HG03378 (cell line): ENCODE data around the gene RELN.
"Not testable (repeated sequence)": the region's sequence is repeated elsewhere in the genome, so short reads cannot be mapped to it uniquely, and the experiment has no call there.

Experiments used
- ATAC-seq: cut with Tn5 transposase; IDR thresholded peaks from one replicate; pipeline ENCODE4 v1.9.1; 2021; ENCODE audit warnings: mild to moderate bottlenecking, moderate library complexity; ENCODE audit not compliant: unreplicated experiment

Gene RELN

GRCh38 chr7:103989200-103989784, at the start of gene RELN:
TSS of gene RELN (minus strand) at chr7:103989658. CDS start at chr7:103989356, 302 bp downstream.
- ATAC-seq = no peak

DNA sequence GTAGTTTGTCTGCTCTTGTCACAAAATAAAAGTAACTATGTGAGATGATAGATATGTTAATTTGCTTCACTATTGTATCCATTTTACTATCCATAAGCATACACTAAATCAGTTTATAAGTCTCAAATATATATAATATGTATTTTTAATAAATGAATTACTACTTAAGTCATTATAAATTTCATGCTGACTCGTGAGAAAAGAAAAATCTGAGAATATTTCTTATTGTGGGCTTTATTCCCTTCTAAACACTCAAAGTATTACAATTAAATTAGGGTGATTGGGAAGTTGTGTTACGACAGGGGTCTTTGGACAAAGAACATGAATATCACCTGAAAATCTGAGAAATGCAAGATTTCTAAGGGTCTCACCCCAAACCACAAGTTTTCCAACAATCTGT, 48.7 kb upstream of the RELN start:
- no peak for ATAC-seq

- ATAC-seq = not testable (repeated sequence)
Observed at GRCh38 chr7:104036889-104037288, 47.4 kb upstream of the RELN start.

- no peak for ATAC-seq
Observed at GRCh38 chr7:104035351-104035750, 45.9 kb upstream of the RELN start.

DNA sequence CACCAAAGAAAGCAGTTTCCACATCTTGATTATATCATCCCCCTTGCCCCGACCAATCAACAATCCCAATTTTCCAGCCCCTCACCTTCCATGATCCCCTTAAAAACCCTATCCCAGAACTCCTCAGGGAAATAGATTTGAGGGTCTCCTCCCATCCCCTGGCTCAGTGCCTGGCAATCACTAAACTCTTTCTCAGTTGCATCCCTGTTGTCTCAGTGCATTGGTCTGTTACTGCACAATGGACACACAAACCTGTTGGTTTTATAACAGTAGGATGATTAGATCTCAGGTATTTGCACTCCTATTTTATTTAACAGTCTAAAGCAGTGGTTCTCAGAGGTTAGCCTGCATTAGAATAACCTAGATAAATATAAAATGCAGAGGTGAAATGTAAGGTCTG, 45.2 kb upstream of the RELN start:
- ATAC-seq = no peak

GRCh38 chr7:104033837-104034236, 44.4 kb upstream of the RELN start:
- ATAC-seq = no peak

GRCh38 chr7:104032486-104032885, 43.0 kb upstream of the RELN start:
- no peak for ATAC-seq

DNA sequence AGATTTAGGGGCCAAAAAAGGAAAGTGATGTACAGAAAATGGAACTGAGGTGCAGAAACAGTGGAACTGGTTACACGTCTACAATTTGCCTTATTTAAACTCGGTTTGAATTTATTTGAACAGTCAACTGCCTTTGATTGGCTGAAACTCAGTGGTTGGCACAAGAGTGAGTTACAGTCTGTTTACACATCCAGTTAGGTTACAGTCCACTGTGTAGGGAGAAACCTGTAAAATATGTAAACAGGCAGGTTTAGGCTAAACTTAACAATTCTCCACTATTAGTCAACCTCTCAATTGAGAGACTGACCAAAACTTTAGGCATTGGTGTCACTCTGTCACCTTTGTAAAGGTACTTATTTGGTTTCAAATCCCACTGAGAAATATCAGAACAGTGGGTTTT, 40.3 kb upstream of the RELN start:
- no peak for ATAC-seq

GRCh38 chr7:104024632-104025031, 35.2 kb upstream of the RELN start:
- ATAC-seq = no peak

GRCh38 chr7:104023100-104023499, 33.6 kb upstream of the RELN start:
- ATAC-seq = no peak

DNA sequence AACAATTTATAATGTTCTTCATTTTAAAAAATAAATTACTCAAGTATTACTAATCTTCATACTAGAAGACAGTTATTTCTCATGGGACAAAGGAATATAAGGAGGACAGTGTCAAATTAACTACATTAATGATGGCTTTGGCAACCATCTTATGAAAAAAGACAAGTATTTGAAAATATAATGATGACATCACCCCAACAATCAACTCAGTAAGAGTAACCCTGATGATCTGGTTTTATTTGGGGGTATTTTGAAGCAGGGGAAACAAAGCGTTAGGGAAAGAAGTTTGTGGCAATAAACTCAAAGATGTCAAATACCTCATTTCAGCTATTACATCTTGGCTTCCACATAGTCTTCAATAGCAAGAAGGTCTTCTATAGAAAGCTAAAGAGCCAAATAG, 29.0 kb upstream of the RELN start:
- ATAC-seq = no peak

DNA sequence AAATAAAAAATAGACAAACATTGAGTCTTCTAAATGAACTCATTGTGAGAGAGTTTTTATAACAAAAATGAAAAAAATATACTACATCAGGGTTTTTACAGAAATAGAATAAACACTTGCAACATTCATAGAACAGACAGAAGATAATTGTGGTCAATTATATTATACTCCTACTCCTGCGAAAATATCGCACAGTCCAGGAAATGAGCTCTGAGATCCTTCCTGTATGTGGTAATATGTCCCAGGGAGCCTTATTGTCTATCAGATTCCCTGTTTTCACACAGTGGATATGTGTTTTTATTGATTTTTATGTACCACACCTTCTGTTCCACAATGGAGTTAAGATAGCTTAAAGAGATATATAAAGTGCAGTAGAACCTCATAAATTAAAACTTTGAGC, 27.5 kb upstream of the RELN start:
- no peak for ATAC-seq

DNA sequence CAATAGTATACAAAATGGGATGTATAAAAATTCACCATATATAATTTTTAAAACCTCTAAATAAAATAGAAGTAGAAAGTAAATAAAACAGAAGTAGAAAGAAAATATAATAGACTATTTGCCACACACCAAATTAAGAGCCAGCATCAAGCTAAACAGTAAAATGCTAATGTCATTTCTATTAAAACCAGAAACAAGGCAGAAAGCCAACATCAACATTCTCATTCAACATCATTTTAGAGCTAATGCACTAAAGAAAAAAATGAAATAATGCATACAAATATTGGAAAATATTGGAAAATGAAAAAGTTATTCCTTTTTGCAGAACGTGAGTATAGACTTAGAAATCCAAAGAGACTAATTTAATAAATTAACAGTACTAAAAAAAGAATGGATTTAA, 23.4 kb upstream of the RELN start:
- no peak for ATAC-seq

GRCh38 chr7:104011829-104012228, 22.4 kb upstream of the RELN start:
- no peak for ATAC-seq

GRCh38 chr7:104010052-104010909, 20.8 kb upstream of the RELN start:
- ATAC-seq = no peak

DNA sequence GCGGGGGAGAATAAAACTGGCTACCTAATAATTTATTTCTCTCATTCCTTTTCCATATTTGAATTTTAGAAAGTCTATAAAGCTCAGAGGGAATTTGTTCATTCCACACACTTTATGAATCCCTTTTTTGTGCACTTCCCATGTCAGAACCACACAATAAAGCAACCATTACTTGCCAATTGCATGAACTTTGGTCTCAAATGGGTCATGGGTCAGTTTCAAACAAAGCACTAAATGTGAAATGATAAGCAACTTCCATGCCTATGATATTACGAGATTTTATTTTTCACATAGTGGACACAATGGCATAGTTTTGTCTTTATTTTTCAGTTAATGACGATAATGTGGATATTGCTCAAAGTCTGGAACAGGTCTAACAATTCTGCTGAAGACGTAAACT, 18.6 kb upstream of the RELN start:
- ATAC-seq = no peak

DNA sequence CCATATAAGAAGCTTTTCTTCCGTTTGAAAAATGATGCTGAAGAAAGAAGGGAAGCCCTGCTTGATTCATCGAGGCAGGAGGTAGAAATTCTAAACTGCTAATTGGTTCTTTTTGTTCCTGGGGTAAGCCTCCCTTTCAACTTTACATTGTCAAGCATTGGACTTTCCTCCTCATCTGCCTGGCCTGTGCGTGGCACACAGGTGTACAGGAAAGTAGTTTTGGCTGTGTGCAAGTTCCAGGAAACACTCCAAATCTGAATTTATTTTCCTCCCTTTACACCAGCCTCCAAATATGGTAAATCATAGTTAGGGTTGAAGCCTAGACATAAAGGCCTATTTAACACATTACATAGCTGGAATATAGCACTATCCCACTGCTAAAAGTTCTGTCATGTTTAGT, 18.2 kb upstream of the RELN start:
- no peak for ATAC-seq

DNA sequence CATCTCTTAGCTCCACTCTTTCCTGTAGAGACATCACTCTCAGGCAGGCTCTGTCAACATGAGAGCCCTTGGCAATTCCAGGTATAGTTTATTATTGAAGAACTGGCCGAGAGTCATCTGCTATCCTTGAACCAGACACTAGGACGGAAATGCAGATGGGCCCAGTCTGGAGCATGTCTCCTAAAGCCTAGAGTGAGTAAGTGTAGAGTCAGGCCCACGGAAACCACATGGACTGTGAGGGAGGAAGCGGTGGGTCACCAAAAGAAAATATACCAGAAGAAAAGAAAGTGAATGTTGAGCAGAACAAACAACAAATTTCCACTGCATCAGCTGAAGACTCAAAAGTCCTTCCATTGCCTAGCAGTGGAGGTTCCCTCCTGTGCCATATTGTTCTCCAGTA, 15.7 kb upstream of the RELN start:
- no peak for ATAC-seq

GRCh38 chr7:103996639-103997038, 7.2 kb upstream of the RELN start:
- no peak for ATAC-seq

DNA sequence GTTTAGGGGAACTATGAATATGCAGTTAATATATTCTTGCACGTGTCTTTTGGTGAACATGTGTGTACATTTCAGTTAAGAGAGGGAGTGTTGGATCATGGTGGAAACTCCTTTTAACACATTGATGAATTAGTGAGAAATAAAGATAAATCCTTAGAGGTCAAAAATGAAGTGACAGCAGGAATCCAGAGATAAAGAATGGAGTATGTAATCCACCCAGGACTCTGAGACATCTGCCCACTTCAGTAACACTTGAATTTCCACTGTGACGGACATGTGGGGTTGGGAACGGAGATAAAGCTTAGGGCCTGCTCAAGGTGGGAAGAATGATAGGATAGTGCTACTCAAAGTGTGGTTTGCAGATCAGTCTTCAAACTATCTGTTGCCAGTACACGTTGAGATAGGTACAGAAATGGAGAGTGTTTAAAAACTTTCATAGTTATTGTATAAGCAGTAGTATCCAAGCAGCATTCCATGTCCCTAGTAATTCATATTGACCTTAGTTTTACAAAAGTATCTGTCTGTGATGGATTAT, 6.6 kb upstream of the RELN start:
- ATAC-seq = no peak

- no peak for ATAC-seq
Observed at GRCh38 chr7:103995554-103995953, 6.1 kb upstream of the RELN start.

DNA sequence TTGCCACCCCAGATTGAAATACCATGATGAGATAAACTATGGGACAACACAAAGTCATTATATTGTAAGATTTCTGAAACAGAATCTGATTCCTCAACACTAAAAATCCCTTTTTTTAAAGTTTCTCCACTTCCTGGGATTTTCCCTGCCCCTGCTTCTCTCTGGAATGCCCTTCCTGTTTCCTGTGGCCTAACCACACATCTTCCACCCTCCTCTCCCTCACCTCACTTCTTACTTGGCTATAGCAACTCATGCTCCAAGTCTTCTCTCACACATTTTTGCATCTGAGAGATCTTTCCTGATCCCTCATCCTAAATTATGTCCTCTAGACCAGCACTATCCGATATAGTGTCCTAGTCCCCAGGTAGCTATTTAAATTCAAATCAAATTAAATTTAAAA, 4.1 kb upstream of the RELN start:
- ATAC-seq = no peak
